NT2/D1 (cell line): Measurements from ENCODE around the gene KLHL7.

Source experiments
- DNase-seq: peaks from one replicate; pipeline ENCODE4 v3.0.0-alpha.2; 2011; ENCODE audit warnings: low read depth, low spot score
- H3K27me3 ChIP-seq: 2 replicates; pipeline ENCODE4 v1.6.0; 2011; ENCODE audit warnings: mild to moderate bottlenecking; ENCODE audit not compliant: insufficient read length, insufficient read depth
- H3K36me3 ChIP-seq: 2 replicates; pipeline ENCODE4 v1.6.1; 2011; ENCODE audit warnings: mild to moderate bottlenecking, low read length, mixed read lengths; ENCODE audit not compliant: insufficient read depth, insufficient read length
- H3K4me1 ChIP-seq: 2 replicates; pipeline ENCODE4 v1.5.1; 2011; ENCODE audit not compliant: insufficient read depth, insufficient read length
- H3K4me3 ChIP-seq: 2 replicates; pipeline ENCODE4 v1.5.1; 2011; ENCODE audit warnings: low read depth; ENCODE audit not compliant: insufficient read length
- H3K9ac ChIP-seq: 2 replicates; pipeline ENCODE4 v1.6.0; 2011; ENCODE audit warnings: low read depth; ENCODE audit not compliant: insufficient read length
- H3K9me3 ChIP-seq: 2 replicates; pipeline ENCODE4 v1.5.1; 2011; ENCODE audit warnings: mild to moderate bottlenecking, low read length; ENCODE audit not compliant: insufficient read depth
- SUZ12 ChIP-seq: IDR thresholded peaks from 2 replicates; pipeline ENCODE4 v1.6.1; 2011; ENCODE audit not compliant: insufficient read length, insufficient read depth; ENCODE audit errors: extremely low read depth
- YY1 ChIP-seq: IDR thresholded peaks from 2 replicates; pipeline ENCODE4 v1.6.1; 2011; ENCODE audit not compliant: insufficient read length, insufficient read depth
- ZNF274 ChIP-seq: IDR thresholded peaks from 2 replicates; pipeline ENCODE4 v1.6.1; 2011; ENCODE audit warnings: mild to moderate bottlenecking, low read depth, low read length

Gene KLHL7

GRCh38 chr7:23072922-23073321, 32.7 kb upstream of the KLHL7 start:
- TF ChIP-seq ZNF274 = no peak
- TF ChIP-seq YY1 = no peak
- no peak for TF ChIP-seq SUZ12
- Histone ChIP-seq H3K36me3 (no peaks in the 10 kb centered on the region), H3K9me3 (no peaks in the 10 kb centered on the region), H3K9ac (no peak overlapping the region), H3K27me3 (no peaks in the 10 kb centered on the region), H3K4me1 (no peaks in the 10 kb centered on the region), H3K4me3 (no peak overlapping the region)
- DNase-seq = peak; percentile 23

- Histone ChIP-seq H3K4me1 (no peaks in the 10 kb centered on the region), H3K9ac (no peak overlapping the region), H3K36me3 (no peaks in the 10 kb centered on the region), H3K27me3 (no peaks in the 10 kb centered on the region), H3K4me3 (no peak overlapping the region), H3K9me3 (no peaks in the 10 kb centered on the region)
- TF ChIP-seq ZNF274 (no peak), YY1 (no peak), SUZ12 (no peak)
- DNase-seq = no peak
These were observed 30.9 kb upstream of the KLHL7 start for GRCh38 chr7:23074443-23075261.

- no peak for DNase-seq
- H3K4me1 ChIP-seq = no peaks in the 10 kb centered on the region
- no peaks in the 10 kb centered on the region for H3K9me3 ChIP-seq
- no peaks in the 10 kb centered on the region for H3K36me3 ChIP-seq
- H3K9ac ChIP-seq = no peak overlapping the region
- TF ChIP-seq ZNF274 (no peak), YY1 (no peak), SUZ12 (no peak)
- no peaks in the 10 kb centered on the region for H3K27me3 ChIP-seq
- H3K4me3 ChIP-seq = no peak overlapping the region
These were observed 30.0 kb upstream of the KLHL7 start for GRCh38 chr7:23075571-23075970.

GRCh38 chr7:23076772-23077171, 28.8 kb upstream of the KLHL7 start:
- no peak overlapping the region for H3K4me3 ChIP-seq
- H3K9ac ChIP-seq = no peak overlapping the region
- H3K4me1 ChIP-seq = peaks cover 5% of the 10 kb centered on the region
- no peaks in the 10 kb centered on the region for H3K36me3 ChIP-seq
- TF ChIP-seq ZNF274 (no peak), YY1 (no peak), SUZ12 (no peak)
- H3K9me3 ChIP-seq = no peaks in the 10 kb centered on the region
- no peaks in the 10 kb centered on the region for H3K27me3 ChIP-seq
- no peak for DNase-seq

- H3K9ac ChIP-seq = no peak overlapping the region
- no peak for TF ChIP-seq SUZ12
- TF ChIP-seq YY1 = no peak
- no peak for TF ChIP-seq ZNF274
- H3K27me3 ChIP-seq = no peaks in the 10 kb centered on the region
- no peaks in the 10 kb centered on the region for H3K4me1 ChIP-seq
- DNase-seq = no peak
- no peak overlapping the region for H3K4me3 ChIP-seq
- no peaks in the 10 kb centered on the region for H3K36me3 ChIP-seq
- H3K9me3 ChIP-seq = peaks cover 15% of the 10 kb centered on the region
These were observed 12.5 kb upstream of the KLHL7 start for GRCh38 chr7:23093111-23093510.

GRCh38 chr7:23093546-23093945, 12.0 kb upstream of the KLHL7 start:
- no peak for TF ChIP-seq ZNF274
- Histone ChIP-seq H3K27me3 (no peaks in the 10 kb centered on the region), H3K9ac (no peak overlapping the region), H3K36me3 (no peaks in the 10 kb centered on the region), H3K4me1 (no peaks in the 10 kb centered on the region), H3K4me3 (no peak overlapping the region), H3K9me3 (peaks cover 18% of the 10 kb centered on the region)
- DNase-seq = no peak

- TF ChIP-seq SUZ12 = no peak
- no peak for TF ChIP-seq YY1
- TF ChIP-seq ZNF274 = no peak
- DNase-seq = no peak
- Histone ChIP-seq H3K9ac (no peak overlapping the region), H3K36me3 (no peaks in the 10 kb centered on the region), H3K4me1 (no peaks in the 10 kb centered on the region), H3K4me3 (no peak overlapping the region), H3K27me3 (no peaks in the 10 kb centered on the region), H3K9me3 (peaks cover 20% of the 10 kb centered on the region)
These were observed 8.9 kb upstream of the KLHL7 start for GRCh38 chr7:23096518-23097290.
